ENCODE measurements around the gene GPATCH1. TPM values are rescaled to one million over a fixed set of nuclear protein-coding genes. Genes with fewer than 3 reads are reported as not detected.

Gene GPATCH1
- total RNA-seq, 1 donor from 2014 or later, result 13.3 TPM

DNA sequence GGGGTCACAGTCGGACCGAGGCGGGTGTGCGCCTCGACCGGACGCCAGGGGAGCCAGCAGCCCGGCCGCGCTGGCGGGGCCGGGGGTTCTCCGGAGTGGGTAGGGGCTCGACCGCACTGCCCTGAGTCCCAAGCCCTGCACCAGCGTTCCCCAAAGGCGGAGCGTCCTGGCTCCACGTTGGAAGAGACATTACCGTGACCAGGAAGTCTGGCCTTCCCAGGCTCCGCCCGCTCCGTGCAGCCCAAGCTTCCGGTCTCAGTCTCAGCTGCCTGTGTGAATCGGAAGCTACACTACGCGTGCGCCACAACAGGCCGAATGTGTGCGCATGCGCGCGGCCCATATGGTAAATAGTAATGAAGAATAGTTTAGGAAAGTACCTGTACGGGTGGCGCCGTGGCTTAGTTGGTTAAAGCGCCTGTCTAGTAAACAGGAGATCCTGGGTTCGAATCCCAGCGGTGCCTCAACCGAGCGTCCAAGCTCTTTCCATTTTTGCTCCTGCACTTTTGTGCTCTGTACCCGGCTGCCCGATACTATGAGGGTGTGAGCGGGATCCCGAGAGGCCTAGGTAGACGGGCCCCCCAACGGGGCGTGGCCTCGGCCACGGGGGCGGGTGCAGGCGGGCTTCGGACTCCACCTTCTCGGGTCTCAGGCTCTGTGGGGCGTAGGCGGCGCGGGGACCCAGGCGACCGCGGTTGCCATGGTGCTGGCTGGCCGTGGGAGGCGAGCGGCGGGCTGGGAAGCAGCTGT, 95.9 kb downstream of the GPATCH1 start:
- DNase-seq (ENCODE audit: low read depth), result peak; percentile 78
- TF ChIP-seq, protein P1, sequence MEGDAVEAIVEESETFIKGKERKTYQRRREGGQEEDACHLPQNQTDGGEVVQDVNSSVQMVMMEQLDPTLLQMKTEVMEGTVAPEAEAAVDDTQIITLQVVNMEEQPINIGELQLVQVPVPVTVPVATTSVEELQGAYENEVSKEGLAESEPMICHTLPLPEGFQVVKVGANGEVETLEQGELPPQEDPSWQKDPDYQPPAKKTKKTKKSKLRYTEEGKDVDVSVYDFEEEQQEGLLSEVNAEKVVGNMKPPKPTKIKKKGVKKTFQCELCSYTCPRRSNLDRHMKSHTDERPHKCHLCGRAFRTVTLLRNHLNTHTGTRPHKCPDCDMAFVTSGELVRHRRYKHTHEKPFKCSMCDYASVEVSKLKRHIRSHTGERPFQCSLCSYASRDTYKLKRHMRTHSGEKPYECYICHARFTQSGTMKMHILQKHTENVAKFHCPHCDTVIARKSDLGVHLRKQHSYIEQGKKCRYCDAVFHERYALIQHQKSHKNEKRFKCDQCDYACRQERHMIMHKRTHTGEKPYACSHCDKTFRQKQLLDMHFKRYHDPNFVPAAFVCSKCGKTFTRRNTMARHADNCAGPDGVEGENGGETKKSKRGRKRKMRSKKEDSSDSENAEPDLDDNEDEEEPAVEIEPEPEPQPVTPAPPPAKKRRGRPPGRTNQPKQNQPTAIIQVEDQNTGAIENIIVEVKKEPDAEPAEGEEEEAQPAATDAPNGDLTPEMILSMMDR (conservative IDR thresholded peaks at IDR 0.05; ENCODE audit: low read depth, low read length), result peak; percentile 2
- H3K4me3 ChIP-seq (ENCODE audit: low read depth, low read length), result peak overlapping the region; percentile 80

DNA sequence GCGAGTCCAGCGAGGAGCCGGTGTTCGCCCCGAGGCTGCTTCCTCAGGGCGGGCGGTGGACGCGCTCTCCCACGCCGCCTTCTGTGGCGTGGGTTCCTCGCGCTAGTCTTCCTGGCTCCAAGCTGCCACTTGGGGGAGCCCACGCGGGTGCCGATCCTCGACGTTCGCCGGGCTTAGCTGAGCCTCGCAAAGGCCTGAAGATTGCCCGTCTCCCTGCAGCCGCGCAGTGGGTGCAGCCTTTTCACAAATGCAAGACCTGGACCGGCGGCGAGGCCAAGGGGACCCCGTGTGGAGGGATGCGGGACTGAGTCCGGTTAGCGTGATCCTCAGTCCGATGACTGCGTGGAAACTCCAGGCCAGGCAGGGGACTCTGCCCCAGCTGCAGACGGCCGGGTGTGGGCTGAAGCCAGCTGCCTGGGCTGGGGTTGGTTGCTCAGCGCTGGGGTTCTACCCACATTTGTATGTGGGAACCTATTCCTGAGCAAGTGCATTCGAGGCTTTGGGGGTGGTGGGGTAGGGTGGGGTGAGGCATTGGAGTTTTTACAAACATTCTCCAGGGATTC, 96.5 kb downstream of the GPATCH1 start:
- DNase-seq (ENCODE audit: low read depth), result no peak
- TF ChIP-seq, protein P1 (conservative IDR thresholded peaks at IDR 0.05; ENCODE audit: low read depth, low read length), result peak; percentile 46

More for the DNA sequence above, 96.5 kb downstream of the GPATCH1 start:
- H3K4me3 ChIP-seq (ENCODE audit: low read depth, low read length), result peak overlapping the region; percentile 62

Other genes with a start within 250 kb of the GPATCH1 start
- 0.72 TPM in 1 of 2 replicates, not detected in the other for gene SLC7A9, start 211.4 kb upstream of the GPATCH1 start, total RNA-seq
- 16.9 and 23.7 TPM in 2 replicates for gene CEP89, start 109.2 kb upstream of the GPATCH1 start, total RNA-seq
- gene FAAP24, start 108.9 kb upstream of the GPATCH1 start, total RNA-seq, result 3.2 and 4.2 TPM in 2 replicates
- gene RHPN2, start 16.3 kb upstream of the GPATCH1 start, total RNA-seq, result 23.6 and 45.7 TPM in 2 replicates
- gene WDR88, start 50.9 kb downstream of the GPATCH1 start, total RNA-seq, result not detected in 2 replicates
- gene LRP3, start 113.1 kb downstream of the GPATCH1 start, total RNA-seq, result 26.3 and 26.9 TPM in 2 replicates
- not detected in 2 replicates for gene SLC7A10, start 144.7 kb downstream of the GPATCH1 start, total RNA-seq
- gene CEBPA, start 221.4 kb downstream of the GPATCH1 start, total RNA-seq, result 2.5 and 2.9 TPM in 2 replicates